Central memory CD8-positive, alpha-beta T cell (primary cell): ENCODE data around the gene AGPAT4.
"Not testable (repeated sequence)": the region's sequence is repeated elsewhere in the genome, so short reads cannot be mapped to it uniquely, and the experiment has no call there.

Source experiments
- ATAC-seq: fragments of 150-1000 bp; cut with Tn5 transposase; replicated peaks from 2 replicates; pipeline ENCODE4 v1.10.0; 2022; ENCODE audit warnings: mild to moderate bottlenecking, moderate FRiP score, moderate number of reproducible peaks; ENCODE audit not compliant: poor library complexity, severe bottlenecking; ENCODE audit errors: extremely low read depth
- DNase-seq, 2 donors: peaks; one replicate each; pipeline ENCODE4 v3.0.0; 2021; ENCODE audit warnings: low spot score in 2 of 2
- H3K27ac Mint-ChIP-seq: one replicate; pipeline ENCODE4 v1.8.0; 2022; ENCODE audit warnings: low read depth, mild to moderate bottlenecking, moderate library complexity, mixed read lengths
- H3K27me3 Mint-ChIP-seq: one replicate; pipeline ENCODE4 v1.8.0; 2022; ENCODE audit warnings: mixed read lengths
- H3K36me3 Mint-ChIP-seq: one replicate; pipeline ENCODE4 v1.8.0; 2022; ENCODE audit warnings: mild to moderate bottlenecking, moderate library complexity, mixed read lengths; ENCODE audit not compliant: insufficient read depth
- H3K4me1 Mint-ChIP-seq: one replicate; pipeline ENCODE4 v1.8.0; 2022; ENCODE audit warnings: mixed read lengths
- H3K4me3 Mint-ChIP-seq: one replicate; pipeline ENCODE4 v1.8.0; 2022; ENCODE audit warnings: mild to moderate bottlenecking, moderate library complexity, mixed read lengths
- H3K9me3 Mint-ChIP-seq: one replicate; pipeline ENCODE4 v1.8.0; 2022; ENCODE audit warnings: mixed read lengths

AGPAT4 gene

DNA sequence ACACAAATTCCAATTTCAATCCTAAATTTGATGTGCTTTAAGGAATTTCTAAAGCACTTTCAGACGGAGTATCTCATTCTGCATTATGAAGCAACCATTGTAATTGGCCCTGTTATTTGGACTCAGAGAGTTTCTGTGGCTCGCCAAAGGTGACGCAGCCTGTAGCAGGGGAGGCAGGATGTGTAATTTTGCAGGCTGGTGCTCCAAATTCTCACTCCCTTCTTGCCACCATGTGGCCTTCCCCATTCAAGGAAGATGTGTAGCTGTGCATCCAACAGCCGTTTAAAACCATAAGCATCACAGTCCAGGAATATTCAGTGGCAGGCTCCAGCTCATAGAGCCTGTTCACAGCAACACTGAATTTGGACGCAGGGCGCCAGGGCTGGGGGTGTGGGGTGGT lies 45.8 kb downstream of the AGPAT4 start:
- H3K9me3 Mint-ChIP-seq: no peaks in the 10 kb centered on the region
- H3K27ac Mint-ChIP-seq: peak overlapping the region; percentile 94
- peak overlapping the region; percentile 42 for H3K4me3 Mint-ChIP-seq
- no peak for DNase-seq
- no peaks in the 10 kb centered on the region for H3K27me3 Mint-ChIP-seq
- peaks cover 5% of the 10 kb centered on the region for H3K36me3 Mint-ChIP-seq
- no peak for ATAC-seq
- peaks cover 42% of the 10 kb centered on the region for H3K4me1 Mint-ChIP-seq

DNA sequence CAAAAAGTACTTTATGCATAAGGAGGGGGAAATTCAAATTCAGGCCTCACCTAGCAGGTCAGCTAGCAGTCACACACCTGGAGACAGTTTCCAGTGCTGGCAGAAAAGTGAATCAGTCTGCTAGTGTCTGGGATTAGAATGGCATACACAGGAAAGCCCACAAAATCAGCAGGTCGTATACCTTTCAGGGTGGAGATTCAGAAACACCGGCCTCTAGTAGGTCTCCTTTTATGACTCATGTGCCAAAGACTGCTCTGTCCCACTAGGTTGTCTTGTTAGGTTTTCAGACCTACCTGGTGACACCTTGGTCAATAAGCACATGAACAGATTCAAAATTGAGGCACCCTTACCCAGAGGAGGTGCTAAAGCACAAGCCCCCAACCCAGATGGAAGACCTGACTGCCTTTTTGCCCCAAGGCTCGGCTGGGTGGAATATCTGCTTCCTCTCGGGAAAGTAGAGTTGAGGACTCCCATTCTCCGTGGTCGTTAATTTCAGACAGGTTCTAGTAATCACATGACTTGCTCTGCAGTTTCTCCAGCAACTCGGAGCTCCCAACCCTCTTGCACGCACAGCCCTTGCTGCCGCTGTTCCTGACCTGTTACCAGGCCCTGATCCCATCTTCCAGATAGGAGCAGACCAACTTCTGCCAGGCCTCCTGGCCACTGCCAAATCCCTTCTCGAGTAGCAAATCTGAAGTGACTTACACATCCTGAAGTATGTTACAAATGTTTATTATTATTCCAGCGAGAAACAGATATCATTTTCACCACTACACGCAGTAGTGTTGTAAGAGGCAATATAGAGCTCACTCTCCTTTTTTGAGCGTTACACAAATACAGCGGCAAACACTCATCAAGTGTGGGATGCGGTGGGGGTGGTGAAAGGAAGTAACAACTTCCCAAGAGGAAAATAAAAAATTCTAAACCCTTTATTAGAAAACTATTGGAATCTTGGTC lies 46.6 kb downstream of the AGPAT4 start:
- peak overlapping the region; percentile 94 for H3K27ac Mint-ChIP-seq
- DNase-seq: no peak
- peaks cover 5% of the 10 kb centered on the region for H3K36me3 Mint-ChIP-seq
- H3K27me3 Mint-ChIP-seq: no peaks in the 10 kb centered on the region
- ATAC-seq: no peak
- H3K4me3 Mint-ChIP-seq: peak overlapping the region; percentile 63
- no peaks in the 10 kb centered on the region for H3K9me3 Mint-ChIP-seq
- H3K4me1 Mint-ChIP-seq: peaks cover 42% of the 10 kb centered on the region

DNA sequence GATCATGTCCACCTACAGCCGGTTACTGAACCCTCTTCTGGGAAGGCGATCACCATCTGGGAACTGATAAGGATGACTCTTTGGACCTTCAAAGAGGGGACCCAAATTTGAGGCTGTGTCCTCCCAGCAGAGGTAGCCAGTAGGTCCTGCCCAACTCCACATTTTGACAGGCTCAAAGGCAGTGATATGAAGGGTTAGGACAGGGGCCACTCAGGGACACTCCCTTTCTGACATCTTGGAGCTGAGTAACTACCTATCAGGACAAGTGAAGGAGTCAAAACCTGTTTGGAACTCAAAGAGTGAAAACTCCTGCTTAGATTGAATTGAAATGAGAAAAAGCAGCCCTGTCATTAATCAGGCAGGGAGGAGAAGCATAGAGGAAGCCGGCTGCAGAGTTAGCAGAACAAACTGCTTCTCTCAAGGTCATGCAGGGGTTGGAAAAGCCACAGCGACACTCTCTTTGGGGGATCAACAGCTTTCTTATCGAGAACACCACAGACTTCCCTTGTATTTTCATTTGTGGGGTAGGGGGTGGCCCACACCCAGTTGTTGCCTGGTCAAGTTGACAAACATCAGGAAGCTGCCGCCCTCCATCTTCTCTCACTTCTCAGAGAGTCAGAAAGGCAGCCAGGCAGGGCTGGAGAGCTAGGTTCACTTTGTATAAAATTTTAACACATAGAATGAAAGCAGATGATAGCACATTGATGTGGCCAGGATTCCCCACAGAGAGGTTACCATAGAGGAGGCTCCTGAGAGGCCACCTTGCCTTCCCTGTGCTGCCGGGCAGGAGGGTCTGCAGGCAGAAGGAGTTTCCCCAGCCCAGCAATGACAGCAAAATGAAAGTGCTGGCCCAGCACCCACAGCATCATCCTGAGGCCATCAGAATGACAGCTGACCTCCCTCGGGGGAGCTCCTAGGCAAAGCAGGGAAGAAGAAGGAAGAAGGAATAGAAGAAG lies 47.6 kb downstream of the AGPAT4 start:
- Mint-ChIP-seq H3K27ac (peak overlapping the region; percentile 94), H3K9me3 (no peaks in the 10 kb centered on the region), H3K4me1 (peaks cover 48% of the 10 kb centered on the region), H3K27me3 (no peaks in the 10 kb centered on the region), H3K4me3 (peak overlapping the region; percentile 63), H3K36me3 (peaks cover 5% of the 10 kb centered on the region)
- DNase-seq (peak in 1 of 2 donors; percentile 51), ATAC-seq (peak; percentile 77)

DNA sequence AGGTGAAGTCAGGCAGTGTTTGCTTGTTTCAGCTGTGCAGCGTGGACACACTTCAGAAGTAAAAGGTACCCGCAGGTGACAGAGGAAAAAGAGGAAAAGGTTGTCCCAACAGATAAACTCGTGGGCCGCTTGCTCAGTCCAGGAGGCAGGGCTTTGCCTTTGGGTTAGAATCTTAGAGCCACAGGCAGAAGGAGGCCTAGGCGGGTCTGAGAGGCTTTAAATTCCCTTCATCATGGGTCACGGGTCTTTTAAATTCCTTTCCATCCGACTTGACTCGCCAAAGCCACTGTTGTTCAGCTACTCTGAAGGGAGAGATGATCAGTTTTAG lies 48.2 kb downstream of the AGPAT4 start:
- ATAC-seq (no peak), DNase-seq (no peak)
- peaks cover 5% of the 10 kb centered on the region for H3K36me3 Mint-ChIP-seq
- peak overlapping the region; percentile 94 for H3K27ac Mint-ChIP-seq
- H3K27me3 Mint-ChIP-seq: no peaks in the 10 kb centered on the region
- H3K4me1 Mint-ChIP-seq: peaks cover 48% of the 10 kb centered on the region
- H3K4me3 Mint-ChIP-seq: peak overlapping the region; percentile 63
- no peaks in the 10 kb centered on the region for H3K9me3 Mint-ChIP-seq

DNA sequence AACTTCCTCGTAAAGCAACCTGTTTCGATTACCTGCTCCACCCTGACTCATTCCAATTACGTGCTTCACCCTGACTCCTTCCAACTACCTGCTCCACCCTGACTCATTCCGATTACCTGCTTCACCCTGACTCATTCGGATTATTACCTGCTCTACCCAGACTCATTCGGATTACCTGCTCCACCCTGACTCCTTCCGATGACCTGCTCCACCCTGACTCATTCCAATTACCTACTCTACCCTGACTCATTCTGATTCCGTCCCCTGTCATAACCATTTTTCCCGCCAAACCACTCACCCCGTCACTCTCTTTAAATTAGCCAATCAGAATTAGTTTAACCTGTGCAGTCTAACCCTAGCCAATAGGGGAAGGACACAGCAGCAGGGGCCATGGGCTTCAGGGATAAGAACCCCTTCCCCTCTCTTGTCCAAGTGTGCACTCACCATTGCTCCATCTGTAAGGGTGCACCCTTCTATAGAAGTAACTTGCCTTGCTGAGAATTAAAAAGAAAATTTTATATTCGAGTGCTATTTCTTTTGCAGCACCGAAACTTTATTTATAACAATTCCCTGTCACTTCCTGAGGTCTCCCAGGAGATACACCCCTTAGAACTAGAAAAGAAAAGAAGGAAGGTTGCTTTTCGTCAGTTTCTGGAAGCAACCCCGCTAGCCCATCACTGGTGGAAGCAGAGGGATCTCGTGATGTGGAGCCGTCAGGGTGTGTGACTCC lies 48.7 kb downstream of the AGPAT4 start:
- H3K27ac Mint-ChIP-seq: peak overlapping the region; percentile 94
- not testable (repeated sequence) for H3K27me3 Mint-ChIP-seq

DNA sequence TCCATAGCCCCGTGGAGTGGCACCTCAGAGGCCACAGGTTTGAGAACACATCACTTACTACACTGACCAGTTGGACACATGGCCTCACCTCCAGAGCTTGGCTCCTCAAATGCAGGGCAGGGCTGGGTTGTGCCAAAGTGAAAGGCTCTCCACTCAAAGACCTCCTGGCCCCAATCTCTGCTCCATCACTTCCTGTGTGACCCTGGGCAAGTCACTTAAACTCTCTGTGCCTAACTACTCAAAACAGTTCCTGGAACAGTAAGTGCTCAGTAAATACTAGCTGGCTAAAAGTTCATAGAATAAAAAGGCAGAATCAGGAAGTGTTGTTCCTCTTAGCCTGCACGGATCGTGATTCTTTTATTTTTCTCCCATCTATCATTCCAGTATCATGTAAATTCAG lies 50.2 kb downstream of the AGPAT4 start:
- no peak overlapping the region for H3K4me3 Mint-ChIP-seq
- no peaks in the 10 kb centered on the region for H3K27me3 Mint-ChIP-seq
- H3K4me1 Mint-ChIP-seq: peaks cover 44% of the 10 kb centered on the region
- no peaks in the 10 kb centered on the region for H3K9me3 Mint-ChIP-seq
- H3K27ac Mint-ChIP-seq: no peak overlapping the region
- ATAC-seq: no peak
- no peak for DNase-seq
- H3K36me3 Mint-ChIP-seq: peaks cover 5% of the 10 kb centered on the region

More for the DNA sequence above, 48.7 kb downstream of the AGPAT4 start:
- ATAC-seq, DNase-seq, H3K36me3 Mint-ChIP-seq, H3K9me3 Mint-ChIP-seq: not testable (repeated sequence)
- peak overlapping the region; percentile 63 for H3K4me3 Mint-ChIP-seq
- peaks cover 48% of the 10 kb centered on the region for H3K4me1 Mint-ChIP-seq

DNA sequence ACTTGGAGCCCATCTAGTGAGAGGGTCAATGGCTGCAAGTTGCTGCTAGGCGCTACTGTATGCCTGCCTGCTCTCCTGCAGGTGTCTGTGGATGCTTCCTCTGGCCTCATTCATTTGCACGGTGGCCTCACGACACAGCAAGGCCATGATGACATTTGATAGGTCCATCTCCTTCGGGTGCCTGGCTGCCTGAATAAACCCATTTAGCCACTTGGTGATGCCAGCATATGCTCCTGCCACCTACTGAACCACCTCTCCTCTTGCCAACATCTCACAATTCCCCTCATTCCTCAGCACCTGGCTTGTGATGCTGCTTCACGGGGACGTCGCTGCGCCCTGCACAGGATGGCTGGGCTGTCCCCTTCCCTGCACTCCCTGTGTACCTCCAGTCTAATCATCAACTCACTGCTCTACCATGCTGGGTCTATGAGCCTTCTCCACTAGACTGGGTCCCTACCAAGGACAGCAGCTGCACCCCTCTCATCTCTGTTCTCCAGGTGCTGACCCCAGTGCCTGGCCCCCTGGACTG lies 51.1 kb downstream of the AGPAT4 start:
- Mint-ChIP-seq H3K4me1 (peaks cover 37% of the 10 kb centered on the region), H3K27me3 (no peaks in the 10 kb centered on the region), H3K9me3 (no peaks in the 10 kb centered on the region), H3K36me3 (peaks cover 5% of the 10 kb centered on the region), H3K27ac (no peak overlapping the region), H3K4me3 (no peak overlapping the region)
- DNase-seq (no peak), ATAC-seq (no peak)

DNA sequence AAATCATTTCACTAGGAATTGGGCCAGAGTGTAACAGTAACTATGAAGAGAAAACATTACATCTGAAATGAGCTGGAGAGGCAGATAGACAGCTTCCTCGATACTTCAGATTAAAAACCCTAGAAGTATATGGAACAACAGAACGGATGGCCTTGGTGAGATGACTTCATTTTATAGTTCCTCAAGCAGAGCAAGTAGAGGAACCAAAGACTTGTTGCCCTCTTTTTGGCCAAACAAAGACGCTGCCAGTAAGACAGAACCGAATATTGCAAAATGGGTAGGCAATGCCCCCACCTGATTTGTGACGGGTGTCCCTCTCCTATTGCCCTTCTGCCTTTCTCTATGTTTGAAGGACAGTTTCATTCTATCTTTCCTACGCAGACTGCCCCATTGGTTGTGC lies 53.5 kb downstream of the AGPAT4 start:
- Mint-ChIP-seq H3K27ac (no peak overlapping the region), H3K27me3 (no peaks in the 10 kb centered on the region), H3K4me3 (no peak overlapping the region), H3K36me3 (peaks cover 2% of the 10 kb centered on the region), H3K9me3 (no peaks in the 10 kb centered on the region), H3K4me1 (peaks cover 24% of the 10 kb centered on the region)
- no peak for ATAC-seq
- DNase-seq: no peak

DNA sequence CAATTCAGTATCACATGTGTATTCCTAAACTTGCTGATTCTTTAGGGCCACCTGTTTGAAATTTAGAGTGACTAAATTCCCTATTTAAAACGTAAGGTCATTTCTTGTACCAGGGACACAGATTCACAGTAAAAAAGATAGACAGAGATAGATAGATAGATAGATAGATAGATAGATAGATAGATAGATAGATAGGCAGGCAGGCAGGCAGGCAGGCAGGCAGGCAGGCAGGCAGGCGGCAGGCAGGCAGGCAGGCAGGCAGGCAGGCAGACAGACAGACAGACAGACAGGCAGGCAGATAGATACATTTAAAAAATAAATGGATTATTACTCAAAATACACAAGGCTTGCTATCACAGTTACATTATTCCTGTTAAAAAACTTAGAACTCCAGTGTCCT lies 54.2 kb downstream of the AGPAT4 start:
- H3K4me3 Mint-ChIP-seq: no peak overlapping the region
- no peak overlapping the region for H3K27ac Mint-ChIP-seq
- ATAC-seq (no peak), DNase-seq (no peak)
- H3K9me3 Mint-ChIP-seq: no peaks in the 10 kb centered on the region
- H3K4me1 Mint-ChIP-seq: peaks cover 18% of the 10 kb centered on the region
- H3K36me3 Mint-ChIP-seq: peaks cover 2% of the 10 kb centered on the region
- H3K27me3 Mint-ChIP-seq: no peaks in the 10 kb centered on the region

DNA sequence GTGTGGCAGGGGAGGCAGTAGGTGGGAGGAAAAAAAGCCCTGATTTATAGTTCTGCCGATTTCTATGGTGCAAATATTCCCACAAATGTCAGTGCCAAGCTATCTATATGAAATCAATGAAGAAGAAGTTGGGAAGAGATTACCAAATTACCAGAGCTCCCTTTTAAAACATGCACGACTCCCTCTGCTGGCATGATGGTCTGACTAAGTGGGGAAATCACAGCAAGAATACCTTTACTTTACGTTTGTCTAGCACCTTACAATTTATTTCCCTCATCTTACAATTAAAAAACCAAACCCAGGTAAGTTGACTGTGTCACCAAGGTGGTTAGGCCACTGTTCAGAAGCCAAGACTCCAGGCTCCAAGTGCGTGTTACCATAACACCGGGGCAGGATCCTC lies 55.6 kb downstream of the AGPAT4 start:
- Mint-ChIP-seq H3K4me3 (no peak overlapping the region), H3K4me1 (peaks cover 16% of the 10 kb centered on the region), H3K36me3 (peaks cover 2% of the 10 kb centered on the region), H3K27ac (no peak overlapping the region), H3K9me3 (no peaks in the 10 kb centered on the region), H3K27me3 (no peaks in the 10 kb centered on the region)
- ATAC-seq (no peak), DNase-seq (no peak)

DNA sequence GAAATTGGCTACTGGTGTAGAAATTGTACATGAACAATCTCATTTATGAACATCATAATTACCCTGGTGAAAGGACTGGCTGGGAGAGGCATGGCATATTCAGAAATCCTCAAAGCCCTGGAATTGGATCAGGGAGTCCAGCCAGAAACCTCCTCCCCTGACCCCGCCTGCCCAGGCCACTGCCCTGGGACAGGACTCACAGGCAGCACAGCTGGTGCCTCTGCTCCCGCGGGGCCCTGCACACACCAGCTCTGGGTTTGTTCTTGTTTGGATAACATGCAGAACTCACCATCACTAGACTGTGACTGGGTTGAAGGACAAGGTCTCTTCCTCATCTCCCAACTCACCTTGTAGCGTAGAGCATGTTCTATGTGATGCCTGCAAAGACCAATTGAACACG lies 56.2 kb downstream of the AGPAT4 start:
- peaks cover 16% of the 10 kb centered on the region for H3K4me1 Mint-ChIP-seq
- no peak for ATAC-seq

DNA sequence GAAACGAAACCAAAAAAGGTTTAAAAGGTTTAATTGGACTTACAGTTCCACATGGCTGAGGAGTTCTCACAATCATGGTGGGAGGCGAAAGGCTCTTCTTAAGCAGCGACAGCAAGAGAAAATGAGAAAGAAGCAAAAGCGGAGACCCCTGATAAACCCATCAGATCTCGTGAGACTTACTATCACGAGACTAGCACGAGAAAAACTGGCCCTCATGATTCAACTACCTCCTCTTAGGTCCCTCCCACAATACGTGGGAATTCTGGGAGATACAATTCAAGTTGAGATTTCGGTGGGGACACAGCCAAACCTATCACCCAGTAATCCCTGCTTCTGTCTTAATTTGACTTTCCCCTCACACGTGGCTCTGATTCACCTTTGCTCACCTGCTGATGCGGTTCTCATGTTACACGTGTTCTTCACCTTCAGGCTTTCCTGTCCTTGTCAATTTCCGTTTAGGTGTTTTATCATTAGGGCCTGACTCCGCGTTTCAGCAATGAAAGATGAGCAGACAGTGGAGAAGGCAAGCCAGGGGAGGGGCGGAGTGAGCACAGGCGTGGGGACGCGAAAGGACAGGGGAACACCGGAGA lies 57.1 kb downstream of the AGPAT4 start:
- H3K27me3 Mint-ChIP-seq: no peaks in the 10 kb centered on the region
- no peak overlapping the region for H3K4me3 Mint-ChIP-seq
- H3K36me3 Mint-ChIP-seq: peaks cover 2% of the 10 kb centered on the region
- DNase-seq: no peak
- peaks cover 13% of the 10 kb centered on the region for H3K4me1 Mint-ChIP-seq
- no peak overlapping the region for H3K27ac Mint-ChIP-seq
- ATAC-seq: no peak
- no peaks in the 10 kb centered on the region for H3K9me3 Mint-ChIP-seq

More for the DNA sequence above, 56.2 kb downstream of the AGPAT4 start:
- no peak for DNase-seq
- Mint-ChIP-seq H3K27ac (no peak overlapping the region), H3K36me3 (peaks cover 2% of the 10 kb centered on the region), H3K4me3 (no peak overlapping the region), H3K9me3 (no peaks in the 10 kb centered on the region), H3K27me3 (no peaks in the 10 kb centered on the region)
